H9 (cell line): ENCODE data around the gene SMAD3. TPM values are rescaled to one million over a fixed set of nuclear protein-coding genes. Genes with fewer than 3 reads are reported as not detected.

Experiments used
- DNase-seq: peaks from one replicate; pipeline ENCODE4 v3.0.0-alpha.2; 2017
- H2AFZ ChIP-seq: one replicate; pipeline ENCODE4 v1.6.1; 2013; ENCODE audit warnings: mild to moderate bottlenecking, low read length, control low read depth, moderate library complexity
- H2AK5ac ChIP-seq: 2 replicates; pipeline ENCODE4 v1.6.1; 2013; ENCODE audit warnings: low read length, control low read depth, mixed read lengths; ENCODE audit not compliant: insufficient read length
- H2BK120ac ChIP-seq: one replicate; pipeline ENCODE4 v1.6.1; 2013; ENCODE audit warnings: low read depth, mild to moderate bottlenecking, low read length, control low read depth, inconsistent platforms; ENCODE audit not compliant: poor library complexity, severe bottlenecking
- H2BK12ac ChIP-seq: 2 replicates; pipeline ENCODE4 v1.6.1; 2013; ENCODE audit warnings: low read length, control low read depth, mixed read lengths, low read depth; ENCODE audit not compliant: insufficient read length
- H2BK15ac ChIP-seq: 2 replicates; pipeline ENCODE4 v1.6.1; 2013; ENCODE audit warnings: low read depth, low read length, control low read depth
- H2BK20ac ChIP-seq: one replicate; pipeline ENCODE4 v1.6.1; 2013; ENCODE audit warnings: low read depth, mild to moderate bottlenecking, low read length, control low read depth, inconsistent platforms; ENCODE audit not compliant: poor library complexity, severe bottlenecking
- H2BK5ac ChIP-seq: 2 replicates; pipeline ENCODE4 v1.6.1; 2013; ENCODE audit warnings: low read length, control low read depth, mixed read lengths; ENCODE audit not compliant: insufficient read length
- H3K14ac ChIP-seq: 2 replicates; pipeline ENCODE4 v1.6.1; 2013; ENCODE audit warnings: low read length, control low read depth; ENCODE audit not compliant: insufficient read depth
- H3K18ac ChIP-seq: 2 replicates; pipeline ENCODE4 v1.6.1; 2013; ENCODE audit warnings: low read depth, mild to moderate bottlenecking, mixed read lengths, low read length, control low read depth; ENCODE audit not compliant: insufficient read length
- H3K23ac ChIP-seq: 2 replicates; pipeline ENCODE4 v1.6.1; 2013; ENCODE audit warnings: low read length, control low read depth, mixed read lengths, low read depth; ENCODE audit not compliant: insufficient read length
- H3K23me2 ChIP-seq: 2 replicates; pipeline ENCODE4 v1.6.1; 2013; ENCODE audit warnings: low read depth, mild to moderate bottlenecking, mixed read lengths, low read length, control low read depth; ENCODE audit not compliant: insufficient read length, poor library complexity, severe bottlenecking
- H3K27ac ChIP-seq: 2 replicates; pipeline ENCODE4 v1.5.1; 2013; ENCODE audit warnings: low read length, control low read depth, mixed read lengths, low read depth; ENCODE audit not compliant: insufficient read length
- H3K27me3 ChIP-seq: 2 replicates; pipeline ENCODE4 v1.6.1; 2013; ENCODE audit warnings: low read length, control low read depth, inconsistent platforms; ENCODE audit not compliant: insufficient read depth
- H3K4ac ChIP-seq: 2 replicates; pipeline ENCODE4 v1.6.1; 2013; ENCODE audit warnings: low read depth, mild to moderate bottlenecking, control low read depth, inconsistent platforms, low read length, moderate library complexity
- H3K4me1 ChIP-seq: 2 replicates; pipeline ENCODE4 v1.6.1; 2013; ENCODE audit warnings: low read length, control low read depth, inconsistent platforms; ENCODE audit not compliant: insufficient read depth
- H3K4me2 ChIP-seq: 2 replicates; pipeline ENCODE4 v1.6.1; 2013; ENCODE audit warnings: low read length, control low read depth, mixed read lengths; ENCODE audit not compliant: insufficient read length, insufficient read depth
- H3K56ac ChIP-seq: 2 replicates; pipeline ENCODE4 v1.6.1; 2013; ENCODE audit warnings: low read depth, mild to moderate bottlenecking, mixed read lengths, low read length, control low read depth; ENCODE audit not compliant: insufficient read length
- H3K79me1 ChIP-seq: 2 replicates; pipeline ENCODE4 v1.6.1; 2013; ENCODE audit warnings: low read depth, mild to moderate bottlenecking, moderate library complexity, low read length, control low read depth, inconsistent platforms; ENCODE audit not compliant: insufficient read depth, poor library complexity, severe bottlenecking
- H3K79me2 ChIP-seq: 2 replicates; pipeline ENCODE4 v1.6.1; 2013; ENCODE audit warnings: low read length, control low read depth, inconsistent platforms; ENCODE audit not compliant: insufficient read depth
- H3K9ac ChIP-seq: 2 replicates; pipeline ENCODE4 v1.6.1; 2013; ENCODE audit warnings: low read length, control low read depth, mixed read lengths; ENCODE audit not compliant: insufficient read length; ENCODE audit errors: extremely low read depth
- H3K9me3 ChIP-seq: one replicate; pipeline ENCODE4 v1.6.1; 2013; ENCODE audit warnings: low read depth, low read length, inconsistent platforms; ENCODE audit not compliant: control insufficient read depth
- H3T11ph ChIP-seq: one replicate; pipeline ENCODE4 v1.6.1; 2013; ENCODE audit warnings: mild to moderate bottlenecking, low read length, control low read depth, inconsistent platforms
- H4K20me1 ChIP-seq: one replicate; pipeline ENCODE4 v1.6.1; 2013; ENCODE audit not compliant: control insufficient read depth, insufficient read length, insufficient read depth
- H4K5ac ChIP-seq: 2 replicates; pipeline ENCODE4 v1.6.1; 2013; ENCODE audit warnings: low read depth, mild to moderate bottlenecking, mixed read lengths, low read length, control low read depth; ENCODE audit not compliant: insufficient read length
- H4K8ac ChIP-seq: replicated peaks from 2 replicates; pipeline ENCODE4 v1.6.1; 2013; ENCODE audit warnings: low read length, control low read depth, mixed read lengths, low read depth; ENCODE audit not compliant: insufficient read length
- H4K91ac ChIP-seq: 2 replicates; pipeline ENCODE4 v1.6.1; 2013; ENCODE audit warnings: low read depth, mild to moderate bottlenecking, moderate library complexity, mixed read lengths, low read length, control low read depth; ENCODE audit not compliant: insufficient read length
- H3K27ac Mint-ChIP-seq, 3 experiments: 2 replicates in 2 of 3; 3 replicates in 1 of 3; pipeline ENCODE4 v1.8.0; 2020 to 2021; ENCODE audit warnings: mixed read lengths in 3 of 3, mild to moderate bottlenecking in 1 of 3, moderate library complexity in 1 of 3
- H3K27me3 Mint-ChIP-seq: 2 replicates; pipeline ENCODE4 v1.8.0; 2021; ENCODE audit warnings: low read depth, mild to moderate bottlenecking, moderate library complexity, mixed read lengths
- H3K36me3 Mint-ChIP-seq, 3 experiments: 2 replicates in 2 of 3; 3 replicates in 1 of 3; pipeline ENCODE4 v1.8.0; 2020 to 2021; ENCODE audit warnings: low read depth in 3 of 3, mixed read lengths in 3 of 3; ENCODE audit not compliant: insufficient read depth in 1 of 3
- H3K4me1 Mint-ChIP-seq, 2 experiments: 2 replicates each; pipeline ENCODE4 v1.8.0; 2020; ENCODE audit warnings: mixed read lengths in 2 of 2
- H3K4me3 Mint-ChIP-seq, 2 experiments: 2 replicates in 1 of 2; 3 replicates in 1 of 2; pipeline ENCODE4 v1.8.0; 2020 to 2021; ENCODE audit warnings: mild to moderate bottlenecking in 2 of 2, mixed read lengths in 2 of 2, moderate library complexity in 1 of 2
- H3K9me3 Mint-ChIP-seq, 2 experiments: 2 replicates in 1 of 2; 3 replicates in 1 of 2; pipeline ENCODE4 v1.8.0; 2020; ENCODE audit warnings: mild to moderate bottlenecking in 2 of 2, mixed read lengths in 2 of 2, moderate library complexity in 1 of 2
- CTCF ChIP-seq: fragments of 200-600 bp; sonication (generic); conservative IDR thresholded peaks from 3 replicates; pipeline ENCODE4 v1.8.0; 2021; ENCODE audit warnings: antibody characterized with exemption, mild to moderate bottlenecking
- WGBS: extraction: QIAGEN DNeasy Blood & Tissue Kit; methylation state at CpG from one replicate; pipeline ENCODE4 v1.1.7; 2013; ENCODE audit warnings: missing lambda C conversion rate, low lambda C conversion rate, mixed read lengths; ENCODE audit not compliant: insufficient read length; ENCODE audit errors: extremely low coverage; 5-methylcytosine and 5-hydroxymethylcytosine counted together
- total RNA-seq: library from RNA; stranded (reverse); gene quantifications from 2 replicates; pipeline ENCODE4 v1.2.1, GENCODE V29; 2021

The SMAD3 gene
- total RNA-seq, 1 experiment from 2014 or later: 26.7 TPM

GRCh38 chr15:67079361-67079760 lies 14.0 kb downstream of the SMAD3 start:
- Histone ChIP-seq H3K4me2 (no peak overlapping the region), H2AFZ (no peak overlapping the region), H3K9me3 (no peaks in the 10 kb centered on the region), H3K4me1 (peaks cover 4% of the 10 kb centered on the region; the same call in 1 of the 2 replicates), H3K56ac (no peak overlapping the region), H3K14ac (no peak overlapping the region), H4K20me1 (no peaks in the 10 kb centered on the region), H3K27me3 (no peaks in the 10 kb centered on the region), H2BK120ac (no peak overlapping the region), H2BK20ac (no peak overlapping the region), H2BK12ac (no peak overlapping the region), H3K23ac (no peak overlapping the region), H3T11ph (no peak overlapping the region), H4K8ac (no peak overlapping the region), H3K23me2 (no peaks in the 10 kb centered on the region), H3K18ac (no peak overlapping the region), H2BK15ac (no peak overlapping the region), H3K79me2 (no peaks in the 10 kb centered on the region; the same call in 1 of the 2 replicates), H4K91ac (no peak overlapping the region), H2BK5ac (no peak overlapping the region), H3K4ac (no peak overlapping the region), H4K5ac (no peak overlapping the region), H3K27ac (no peak overlapping the region), H2AK5ac (no peak overlapping the region), H3K9ac (no peak overlapping the region), H3K79me1 (no peaks in the 10 kb centered on the region)
- H3K36me3 Mint-ChIP-seq: peaks cover 0 to 5% (median 2%) of the 10 kb centered on the region in 3 experiments; a peak in 3 of 7 replicates
- no peaks in the 10 kb centered on the region for H3K9me3 Mint-ChIP-seq
- no peak for DNase-seq
- WGBS: no CpG with 5 or more reads among the region's 3 CpGs
- H3K27ac Mint-ChIP-seq: no peak overlapping the region
- H3K4me1 Mint-ChIP-seq: peaks cover 47 to 61% of the 10 kb centered on the region in 2 experiments
- H3K4me3 Mint-ChIP-seq: no peak overlapping the region
- H3K27me3 Mint-ChIP-seq: no peaks in the 10 kb centered on the region
- TF ChIP-seq CTCF: no peak
